Measurements from ENCODE around the gene GHRL.

GRCh38 chr3:10280571-10280970, 12.2 kb downstream of the GHRL start:
- TF ChIP-seq CTCF (IDR thresholded peaks at IDR 0.05) (no peak), POLR2AphosphoS5 (IDR thresholded peaks at IDR 0.05; ENCODE audit: low read depth, low read length) (no peak), REST (IDR thresholded peaks at IDR 0.05; ENCODE audit: insufficient read depth in 1 of 2, low read depth in 2 of 2, low read length in 1 of 2) (no peak), TCF7L2 (IDR thresholded peaks at IDR 0.05; ENCODE audit: low read depth, low read length) (no peak)

All from Panc1 (cell line).